ENCODE results near the gene PDGFA.
A peak's percentile ranks its signal among the peaks of the same experiment; 100 is the strongest.

PDGFA gene

GRCh38 chr7:515628-516027, 4.0 kb downstream of the PDGFA start:
- DNase-seq = no peak

- peak; percentile 59 for DNase-seq
Measured at GRCh38 chr7:514651-515598, 4.7 kb downstream of the PDGFA start.

- DNase-seq = no peak
Measured at GRCh38 chr7:514242-514641, 5.4 kb downstream of the PDGFA start.

- no peak for DNase-seq
Measured at GRCh38 chr7:513521-514166, 6.0 kb downstream of the PDGFA start.

- DNase-seq = no peak
Measured at GRCh38 chr7:512541-513311, 6.9 kb downstream of the PDGFA start.

GRCh38 chr7:512146-512510, 7.5 kb downstream of the PDGFA start:
- no peak for DNase-seq

GRCh38 chr7:511476-512145, 8.0 kb downstream of the PDGFA start:
- no peak for DNase-seq

- no peak for DNase-seq
Measured at GRCh38 chr7:510782-511281, 8.8 kb downstream of the PDGFA start.

- no peak for DNase-seq
Measured at GRCh38 chr7:510131-510481, 9.5 kb downstream of the PDGFA start.

- DNase-seq = no peak
Measured at GRCh38 chr7:509426-510130, 10.1 kb downstream of the PDGFA start.

GRCh38 chr7:508461-509170, 11.0 kb downstream of the PDGFA start:
- DNase-seq = no peak

GRCh38 chr7:507623-508300, 11.9 kb downstream of the PDGFA start:
- no peak for DNase-seq

GRCh38 chr7:506921-507622, 12.6 kb downstream of the PDGFA start:
- DNase-seq = no peak

- DNase-seq = no peak
Measured at GRCh38 chr7:506391-506831, 13.2 kb downstream of the PDGFA start.

GRCh38 chr7:505171-505570, 14.5 kb downstream of the PDGFA start:
- no peak for DNase-seq

- DNase-seq = no peak
Measured at GRCh38 chr7:504221-505111, 15.2 kb downstream of the PDGFA start.

GRCh38 chr7:503575-504111, 16.0 kb downstream of the PDGFA start:
- DNase-seq = no peak

- DNase-seq = no peak
Measured at GRCh38 chr7:502296-502695, 17.4 kb downstream of the PDGFA start.

GRCh38 chr7:501526-501925, 18.1 kb downstream of the PDGFA start:
- no peak for DNase-seq

Measured in activated CD8-positive, alpha-beta memory T cell treated with anti-CD3 and anti-CD28 coated beads, Interleukin-2, amount 50 U/mL, for 48 hours (primary cell).